ENCODE measurements around the gene GALM. TPM values are rescaled to one million over a fixed set of nuclear protein-coding genes. Genes with fewer than 3 reads are reported as not detected.
A peak's percentile ranks its signal among the peaks of the same experiment; 100 is the strongest.

GALM gene
- polyA plus RNA-seq, 3 donors: 3.0 to 3.6 (median 3.1) TPM

DNA sequence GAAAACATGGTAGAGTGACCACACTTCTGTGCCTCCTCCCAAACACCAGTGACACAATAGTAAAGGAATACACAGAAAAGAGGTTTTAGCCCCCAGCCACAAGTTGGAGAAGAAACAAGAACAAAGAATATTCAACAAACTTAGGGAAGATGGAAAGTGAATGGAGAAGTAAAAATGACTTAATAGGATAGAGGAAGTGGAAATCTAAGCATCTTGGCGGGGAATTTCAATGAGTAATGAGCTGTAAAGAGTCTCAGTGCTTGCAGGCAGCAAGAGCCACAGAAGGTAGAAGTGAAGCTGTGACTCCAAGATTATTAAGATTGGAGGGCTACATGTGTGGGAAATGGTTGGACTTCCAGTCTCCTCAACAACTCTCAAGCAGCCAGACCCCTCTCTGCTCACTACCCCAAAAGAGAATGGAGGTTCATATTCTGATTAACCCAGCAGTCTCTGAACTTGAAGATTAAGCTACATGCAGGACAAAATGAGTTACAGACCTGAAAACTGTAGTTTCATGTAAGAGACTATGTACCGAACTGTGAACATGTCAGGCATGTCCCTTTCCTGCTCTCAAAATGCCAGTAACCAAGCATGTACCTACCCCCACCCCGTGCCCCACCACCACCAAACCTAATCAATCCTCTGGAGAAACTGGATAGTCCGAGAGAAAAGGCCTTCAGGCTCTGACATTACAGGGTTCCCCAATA, 46.3 kb upstream of the GALM start:
- H3K4me3 ChIP-seq (replicated peaks in 1 of 3; ENCODE audit: low read depth in 2 of 3, low read length in 3 of 3): peak overlapping the region in 1 of 3 experiments; percentile 16
- DNase-seq: peak; percentile 82 to 95 (median 95)
- peaks cover 50 to 66% of the 10 kb centered on the region in 2 donors for H3K4me1 ChIP-seq (ENCODE audit: control insufficient read depth in 1 of 2, insufficient read depth in 2 of 2, low read length in 2 of 2)
- H4K20me1 ChIP-seq (ENCODE audit: insufficient read depth, low read length): peaks cover 6% of the 10 kb centered on the region
- no peak overlapping the region for H2AFZ ChIP-seq (ENCODE audit: insufficient read depth, low read depth, low read length, poor library complexity, severe bottlenecking)
- H3K27me3 ChIP-seq (ENCODE audit: control insufficient read depth in 2 of 2, insufficient read depth in 2 of 2, low read length in 2 of 2): peaks cover 0 to under 1% of the 10 kb centered on the region in 2 donors
- peak overlapping the region in 1 of 2 donors; percentile 61 for H3K27ac ChIP-seq (ENCODE audit: low read depth in 1 of 2, low read length in 2 of 2)
- peak overlapping the region in 1 of 2 donors; percentile 63 for H3K4me3 Mint-ChIP-seq
- no peaks in the 10 kb centered on the region for H3K9me3 Mint-ChIP-seq
- 67% methylated on average over 3 of the region's 4 CpGs for WGBS (ENCODE audit: insufficient coverage)
- peaks cover 59% of the 10 kb centered on the region for H3K4me1 Mint-ChIP-seq
- H3K27me3 Mint-ChIP-seq (ENCODE audit: low read depth in 3 of 3): peaks cover 0 to 8% (median 7%) of the 10 kb centered on the region in 3 donors
- TF ChIP-seq, protein P1, sequence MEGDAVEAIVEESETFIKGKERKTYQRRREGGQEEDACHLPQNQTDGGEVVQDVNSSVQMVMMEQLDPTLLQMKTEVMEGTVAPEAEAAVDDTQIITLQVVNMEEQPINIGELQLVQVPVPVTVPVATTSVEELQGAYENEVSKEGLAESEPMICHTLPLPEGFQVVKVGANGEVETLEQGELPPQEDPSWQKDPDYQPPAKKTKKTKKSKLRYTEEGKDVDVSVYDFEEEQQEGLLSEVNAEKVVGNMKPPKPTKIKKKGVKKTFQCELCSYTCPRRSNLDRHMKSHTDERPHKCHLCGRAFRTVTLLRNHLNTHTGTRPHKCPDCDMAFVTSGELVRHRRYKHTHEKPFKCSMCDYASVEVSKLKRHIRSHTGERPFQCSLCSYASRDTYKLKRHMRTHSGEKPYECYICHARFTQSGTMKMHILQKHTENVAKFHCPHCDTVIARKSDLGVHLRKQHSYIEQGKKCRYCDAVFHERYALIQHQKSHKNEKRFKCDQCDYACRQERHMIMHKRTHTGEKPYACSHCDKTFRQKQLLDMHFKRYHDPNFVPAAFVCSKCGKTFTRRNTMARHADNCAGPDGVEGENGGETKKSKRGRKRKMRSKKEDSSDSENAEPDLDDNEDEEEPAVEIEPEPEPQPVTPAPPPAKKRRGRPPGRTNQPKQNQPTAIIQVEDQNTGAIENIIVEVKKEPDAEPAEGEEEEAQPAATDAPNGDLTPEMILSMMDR (IDR thresholded peaks at IDR 0.05): no peak
- peak overlapping the region; percentile 42 for H3K4me2 ChIP-seq (replicated peaks; ENCODE audit: extremely low read depth, low read length, poor library complexity, severe bottlenecking)
- H3K9me3 ChIP-seq (replicated peaks in 1 of 2; ENCODE audit: control insufficient read depth in 1 of 2, insufficient read depth in 1 of 2, low read length in 2 of 2): no peaks in the 10 kb centered on the region
- H3K36me3 Mint-ChIP-seq: peaks cover 0 to 2% of the 10 kb centered on the region in 2 donors
- no peaks in the 10 kb centered on the region for H3K79me2 ChIP-seq (ENCODE audit: insufficient read depth, low read length)
- H3K9ac ChIP-seq (ENCODE audit: insufficient read depth, low read length, poor library complexity, severe bottlenecking): no peak overlapping the region
- intact Hi-C loops (cut with micrococcal nuclease): loop anchor here in 1 of 2 donors (5.0 kb wide), 1 partner anchor 33 kb away; no protein-coding TSS in a partner anchor
- H3K36me3 ChIP-seq (replicated peaks in 1 of 2; ENCODE audit: control insufficient read depth in 1 of 2, insufficient read depth in 2 of 2, low read length in 2 of 2): no peaks in the 10 kb centered on the region
- peak overlapping the region; percentile 61 to 91 (median 89) for H3K27ac Mint-ChIP-seq

DNA sequence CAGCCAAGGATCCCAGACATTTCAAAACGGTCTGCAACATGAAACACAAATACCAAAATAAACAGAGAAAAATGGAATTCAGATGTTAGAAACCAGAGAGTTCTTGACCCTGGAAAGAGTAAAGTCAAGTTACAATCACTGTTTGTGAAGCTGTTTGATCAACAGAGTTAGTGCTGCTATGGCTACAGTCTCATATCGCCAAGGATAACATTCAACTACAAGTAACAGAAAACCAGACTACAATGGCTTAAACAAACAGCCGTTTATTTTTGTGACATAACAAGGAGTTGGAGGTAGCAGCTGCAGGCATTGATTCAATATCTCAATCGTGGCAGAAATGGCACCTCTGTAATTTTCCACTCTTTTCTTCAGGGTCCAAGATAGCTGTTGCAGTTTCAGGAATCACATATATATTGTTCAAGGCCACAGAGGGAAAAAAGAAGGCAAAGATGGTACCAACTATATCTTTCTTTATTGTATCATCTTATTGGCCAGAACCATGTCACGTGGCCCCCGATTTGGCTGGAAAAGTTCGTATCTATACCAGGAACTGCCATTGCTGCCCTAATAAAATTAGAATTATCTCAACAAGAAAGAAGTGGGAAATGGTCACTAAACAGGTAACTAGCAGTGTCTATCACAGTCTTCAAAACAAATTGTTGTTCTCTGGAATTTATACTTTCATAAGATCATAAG, 45.5 kb upstream of the GALM start:
- H3K4me3 ChIP-seq (replicated peaks in 1 of 3; ENCODE audit: low read depth in 2 of 3, low read length in 3 of 3): peak overlapping the region in 1 of 3 experiments; percentile 16
- Mint-ChIP-seq H3K36me3 (peaks cover 0 to 2% of the 10 kb centered on the region in 2 donors), H3K27ac (peak overlapping the region; percentile 1 to 91 (median 80)), H3K27me3 (ENCODE audit: low read depth in 3 of 3) (peaks cover 0 to 15% (median 12%) of the 10 kb centered on the region in 3 donors), H3K4me1 (peaks cover 53% of the 10 kb centered on the region), H3K9me3 (no peaks in the 10 kb centered on the region), H3K4me3 (peak overlapping the region in 1 of 2 donors; percentile 35)
- H3K27ac ChIP-seq (ENCODE audit: low read depth in 1 of 2, low read length in 2 of 2): peak overlapping the region in 1 of 2 donors; percentile 61
- peaks cover 6% of the 10 kb centered on the region for H4K20me1 ChIP-seq (ENCODE audit: insufficient read depth, low read length)
- H3K36me3 ChIP-seq (replicated peaks in 1 of 2; ENCODE audit: control insufficient read depth in 1 of 2, insufficient read depth in 2 of 2, low read length in 2 of 2): no peaks in the 10 kb centered on the region
- WGBS (ENCODE audit: insufficient coverage): no CpG with 5 or more reads among the region's 7 CpGs
- intact Hi-C loops (cut with micrococcal nuclease): no loop called here
- H2AFZ ChIP-seq (ENCODE audit: insufficient read depth, low read depth, low read length, poor library complexity, severe bottlenecking): no peak overlapping the region
- no peak overlapping the region for H3K9ac ChIP-seq (ENCODE audit: insufficient read depth, low read length, poor library complexity, severe bottlenecking)
- no peaks in the 10 kb centered on the region for H3K9me3 ChIP-seq (replicated peaks in 1 of 2; ENCODE audit: control insufficient read depth in 1 of 2, insufficient read depth in 1 of 2, low read length in 2 of 2)
- no peaks in the 10 kb centered on the region for H3K79me2 ChIP-seq (ENCODE audit: insufficient read depth, low read length)
- peak overlapping the region; percentile 42 for H3K4me2 ChIP-seq (replicated peaks; ENCODE audit: extremely low read depth, low read length, poor library complexity, severe bottlenecking)
- H3K4me1 ChIP-seq (ENCODE audit: control insufficient read depth in 1 of 2, insufficient read depth in 2 of 2, low read length in 2 of 2): peaks cover 47 to 57% of the 10 kb centered on the region in 2 donors
- no peak for DNase-seq
- peaks cover 0 to 5% of the 10 kb centered on the region in 2 donors for H3K27me3 ChIP-seq (ENCODE audit: control insufficient read depth in 2 of 2, insufficient read depth in 2 of 2, low read length in 2 of 2)
- TF ChIP-seq, protein P1 (IDR thresholded peaks at IDR 0.05): no peak

Data from CD14-positive monocyte (primary cell).